Activated T-helper 1 cell treated with anti-CD3 and anti-CD28 coated beads, Interleukin-2, amount 50 U/mL, for 16 hours (primary cell): Measurements from ENCODE around the gene COL6A2.
A peak's percentile ranks its signal among the peaks of the same experiment; 100 is the strongest.
"Not testable (repeated sequence)": the region's sequence is repeated elsewhere in the genome, so short reads cannot be mapped to it uniquely, and the experiment has no call there.

Experiments
- DNase-seq, 2 donors: peaks; one replicate each; pipeline ENCODE4 v3.0.0-alpha.2; 2020; ENCODE audit warnings: low read depth in 1 of 2, low spot score in 1 of 2

The COL6A2 gene

GRCh38 chr21:46154955-46155513 is 57.1 kb downstream of the COL6A2 start:
- DNase-seq: peak in 1 of 2 donors; percentile 2

- peak in 1 of 2 donors; percentile 1 for DNase-seq
Observed at GRCh38 chr21:46155514-46156377, 57.8 kb downstream of the COL6A2 start, which contains the start of gene FTCD. Gene FTCD, minus strand, starts transcription at chr21:46155579. Its CDS starts 56 bp downstream, at chr21:46155523.

GRCh38 chr21:46156378-46156645 is 58.4 kb downstream of the COL6A2 start:
- no peak for DNase-seq

GRCh38 chr21:46156678-46157077 is 58.8 kb downstream of the COL6A2 start:
- DNase-seq: no peak

GRCh38 chr21:46157396-46157986 is 59.6 kb downstream of the COL6A2 start:
- DNase-seq: no peak

- peak in 1 of 2 donors; percentile 0 for DNase-seq
Observed at GRCh38 chr21:46157987-46158451, 60.1 kb downstream of the COL6A2 start.

GRCh38 chr21:46158666-46159300 is 60.9 kb downstream of the COL6A2 start:
- peak in 1 of 2 donors; percentile 1 for DNase-seq

- peak in 1 of 2 donors; percentile 1 for DNase-seq
Observed at GRCh38 chr21:46159390-46159789, 61.5 kb downstream of the COL6A2 start.

- peak in 1 of 2 donors; percentile 2 for DNase-seq
Observed at GRCh38 chr21:46159841-46160656, 62.1 kb downstream of the COL6A2 start.

GRCh38 chr21:46160657-46160906 is 62.7 kb downstream of the COL6A2 start:
- DNase-seq: peak in 1 of 2 donors; percentile 2

- peak in 1 of 2 donors; percentile 3 for DNase-seq
Observed at GRCh38 chr21:46160907-46161632, 63.2 kb downstream of the COL6A2 start.

GRCh38 chr21:46161633-46162592 is 64.0 kb downstream of the COL6A2 start:
- DNase-seq: no peak

- DNase-seq: no peak
Observed at GRCh38 chr21:46163380-46163779, 65.5 kb downstream of the COL6A2 start.

GRCh38 chr21:46165098-46165497 is 67.2 kb downstream of the COL6A2 start:
- no peak for DNase-seq

- no peak for DNase-seq
Observed at GRCh38 chr21:46168238-46168637, 70.3 kb downstream of the COL6A2 start.

GRCh38 chr21:46168659-46169386 is 70.9 kb downstream of the COL6A2 start:
- DNase-seq: no peak

- DNase-seq: not testable (repeated sequence)
Observed at GRCh38 chr21:46170436-46171193, 72.7 kb downstream of the COL6A2 start.

- DNase-seq: no peak
Observed at GRCh38 chr21:46171585-46171984, 73.7 kb downstream of the COL6A2 start.
